ENCODE data around the gene COBLL1.

DNA sequence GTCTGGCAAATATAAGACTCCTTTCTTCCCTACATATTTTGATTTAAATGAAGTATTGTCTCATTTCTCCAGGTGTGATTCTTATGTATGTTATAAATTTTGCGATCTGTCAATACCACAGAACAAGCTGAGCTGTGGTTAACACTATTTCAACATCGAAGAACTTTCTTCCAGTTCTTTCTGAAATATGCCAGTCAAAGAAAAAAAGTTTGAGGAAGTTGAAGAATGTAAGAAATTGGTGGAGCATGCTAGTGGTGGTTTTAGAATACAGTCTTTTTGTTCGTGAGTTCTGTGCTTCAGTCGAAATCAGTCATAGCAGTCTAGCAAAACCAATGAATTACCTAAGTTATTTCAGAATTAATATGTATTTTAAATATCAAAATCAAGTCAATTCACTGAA is 8.6 kb upstream of the COBLL1 start:
- TF ChIP-seq POLR2AphosphoS5 (IDR thresholded peaks at IDR 0.05; ENCODE audit: low read depth, low read length) (no peak), TAF1 (IDR thresholded peaks at IDR 0.05; ENCODE audit: borderline replicate concordance, insufficient read depth, low read length) (no peak)
